ENCODE results near the gene PRKAR2B.

The PRKAR2B gene

GRCh38 chr7:107158028-107158427 lies 113.5 kb downstream of the PRKAR2B start:
- no peak for DNase-seq (ENCODE audit: low spot score)

- DNase-seq (ENCODE audit: low spot score) = no peak
These were observed 115.9 kb downstream of the PRKAR2B start for GRCh38 chr7:107160389-107160788.

GRCh38 chr7:107161415-107161814 lies 116.9 kb downstream of the PRKAR2B start:
- DNase-seq (ENCODE audit: low spot score) = no peak

GRCh38 chr7:107162475-107162874 lies 118.0 kb downstream of the PRKAR2B start:
- DNase-seq (ENCODE audit: low spot score) = no peak

GRCh38 chr7:107164092-107164491 lies 119.6 kb downstream of the PRKAR2B start:
- DNase-seq (ENCODE audit: low spot score) = no peak

GRCh38 chr7:107165341-107165740 lies 120.8 kb downstream of the PRKAR2B start:
- DNase-seq (ENCODE audit: low spot score) = no peak

GRCh38 chr7:107166736-107167426 lies 122.4 kb downstream of the PRKAR2B start:
- DNase-seq (ENCODE audit: low spot score) = no peak

- peak; percentile 68 for DNase-seq (ENCODE audit: low spot score)
These were observed 123.2 kb downstream of the PRKAR2B start for GRCh38 chr7:107167483-107168232.

- peak; percentile 100 for DNase-seq (ENCODE audit: low spot score)
These were observed 124.0 kb downstream of the PRKAR2B start, which contains the start of gene HBP1 for GRCh38 chr7:107168233-107169119. Gene HBP1, plus strand, starts transcription at chr7:107169003. Its CDS starts 10,891 bp downstream, at chr7:107179894.

GRCh38 chr7:107169120-107170050 lies 124.9 kb downstream of the PRKAR2B start:
- peak; percentile 98 for DNase-seq (ENCODE audit: low spot score)

GRCh38 chr7:107170051-107170915 lies 125.8 kb downstream of the PRKAR2B start:
- no peak for DNase-seq (ENCODE audit: low spot score)

GRCh38 chr7:107171496-107171895 lies 127.0 kb downstream of the PRKAR2B start:
- DNase-seq (ENCODE audit: low spot score) = no peak

GRCh38 chr7:107172276-107173032 lies 127.9 kb downstream of the PRKAR2B start:
- no peak for DNase-seq (ENCODE audit: low spot score)

GRCh38 chr7:107173191-107173590 lies 128.7 kb downstream of the PRKAR2B start:
- no peak for DNase-seq (ENCODE audit: low spot score)

GRCh38 chr7:107173691-107174406 lies 129.3 kb downstream of the PRKAR2B start:
- peak; percentile 43 for DNase-seq (ENCODE audit: low spot score)

- DNase-seq (ENCODE audit: low spot score) = no peak
These were observed 135.0 kb downstream of the PRKAR2B start for GRCh38 chr7:107179326-107180164.

GRCh38 chr7:107180378-107180777 lies 135.9 kb downstream of the PRKAR2B start:
- DNase-seq (ENCODE audit: low spot score) = no peak

- no peak for DNase-seq (ENCODE audit: low spot score)
These were observed 136.7 kb downstream of the PRKAR2B start for GRCh38 chr7:107181172-107181571.

Data from Ammon's horn (tissue), 1 donor.